22Rv1 (cell line): Measurements from ENCODE around the gene OR4M1.
"Not testable (repeated sequence)": the region's sequence is repeated elsewhere in the genome, so short reads cannot be mapped to it uniquely, and the experiment has no call there.

Source experiments
- ZFX ChIP-seq: fragments of 450-650 bp; IDR thresholded peaks from 2 replicates; pipeline ENCODE4 v1.6.1; 2017; ENCODE audit warnings: antibody characterized with exemption, borderline replicate concordance
- TF ChIP-seq, protein P1 (sequence below): fragments of 450-650 bp; IDR thresholded peaks from 2 replicates; pipeline ENCODE4 v1.5.1; 2017; ENCODE audit warnings: mild to moderate bottlenecking

DNA sequence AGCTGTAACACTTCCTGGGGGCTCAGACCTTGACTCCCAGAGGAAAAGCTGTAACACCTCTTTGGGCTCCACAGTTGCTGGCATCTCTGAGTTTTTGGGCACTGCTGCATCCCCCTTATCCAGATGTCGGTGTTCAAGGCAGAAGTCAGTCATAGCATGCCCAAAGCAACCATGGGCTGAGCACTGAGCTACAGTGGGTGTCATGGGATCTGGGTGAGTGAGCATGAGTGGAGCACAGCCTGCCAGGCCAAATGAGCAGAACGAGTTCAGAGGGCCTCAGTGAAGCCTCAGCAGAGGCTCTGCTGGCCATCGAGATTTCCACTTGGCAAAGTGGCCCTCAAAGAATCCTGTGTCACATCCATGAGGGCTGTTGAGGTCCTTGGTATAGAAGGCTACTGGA is 1.8 kb upstream of the OR4M1 start:
- TF ChIP-seq, protein P1, sequence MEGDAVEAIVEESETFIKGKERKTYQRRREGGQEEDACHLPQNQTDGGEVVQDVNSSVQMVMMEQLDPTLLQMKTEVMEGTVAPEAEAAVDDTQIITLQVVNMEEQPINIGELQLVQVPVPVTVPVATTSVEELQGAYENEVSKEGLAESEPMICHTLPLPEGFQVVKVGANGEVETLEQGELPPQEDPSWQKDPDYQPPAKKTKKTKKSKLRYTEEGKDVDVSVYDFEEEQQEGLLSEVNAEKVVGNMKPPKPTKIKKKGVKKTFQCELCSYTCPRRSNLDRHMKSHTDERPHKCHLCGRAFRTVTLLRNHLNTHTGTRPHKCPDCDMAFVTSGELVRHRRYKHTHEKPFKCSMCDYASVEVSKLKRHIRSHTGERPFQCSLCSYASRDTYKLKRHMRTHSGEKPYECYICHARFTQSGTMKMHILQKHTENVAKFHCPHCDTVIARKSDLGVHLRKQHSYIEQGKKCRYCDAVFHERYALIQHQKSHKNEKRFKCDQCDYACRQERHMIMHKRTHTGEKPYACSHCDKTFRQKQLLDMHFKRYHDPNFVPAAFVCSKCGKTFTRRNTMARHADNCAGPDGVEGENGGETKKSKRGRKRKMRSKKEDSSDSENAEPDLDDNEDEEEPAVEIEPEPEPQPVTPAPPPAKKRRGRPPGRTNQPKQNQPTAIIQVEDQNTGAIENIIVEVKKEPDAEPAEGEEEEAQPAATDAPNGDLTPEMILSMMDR: not testable (repeated sequence)
- not testable (repeated sequence) for TF ChIP-seq ZFX
